HPDE6-E6E7 (cell line): ENCODE measurements around the gene TUBG1.
A peak's percentile ranks its signal among the peaks of the same experiment; 100 is the strongest.
"Not testable (repeated sequence)": the region's sequence is repeated elsewhere in the genome, so short reads cannot be mapped to it uniquely, and the experiment has no call there.

Source experiments
- DNase-seq: peaks from one replicate; pipeline ENCODE4 v3.0.0; 2011; ENCODE audit warnings: missing footprints; ENCODE audit errors: extremely low spot score

The TUBG1 gene

GRCh38 chr17:42579794-42580551, 29.5 kb upstream of the TUBG1 start:
- DNase-seq: no peak

- DNase-seq: no peak
These were observed 27.7 kb upstream of the TUBG1 start for GRCh38 chr17:42581744-42582270.

DNA sequence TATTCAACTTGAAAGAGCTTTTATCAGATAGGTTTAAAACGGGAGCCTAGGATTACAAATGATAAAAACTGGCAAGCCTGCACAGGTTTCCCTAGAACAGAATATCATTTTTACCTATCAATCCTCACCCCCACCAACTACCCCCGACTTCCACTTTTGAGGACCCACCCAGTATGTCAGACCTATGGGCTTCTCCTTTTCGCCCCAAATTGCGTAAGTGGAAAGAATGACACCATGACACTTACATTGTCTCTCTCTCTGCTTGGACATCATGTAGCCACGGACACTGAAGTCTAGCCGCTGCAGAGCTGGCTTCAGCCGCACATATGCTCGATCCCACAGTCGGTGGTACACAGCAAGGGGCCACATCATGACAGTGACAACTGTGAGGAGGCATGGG, 24.6 kb upstream of the TUBG1 start:
- no peak for DNase-seq

DNA sequence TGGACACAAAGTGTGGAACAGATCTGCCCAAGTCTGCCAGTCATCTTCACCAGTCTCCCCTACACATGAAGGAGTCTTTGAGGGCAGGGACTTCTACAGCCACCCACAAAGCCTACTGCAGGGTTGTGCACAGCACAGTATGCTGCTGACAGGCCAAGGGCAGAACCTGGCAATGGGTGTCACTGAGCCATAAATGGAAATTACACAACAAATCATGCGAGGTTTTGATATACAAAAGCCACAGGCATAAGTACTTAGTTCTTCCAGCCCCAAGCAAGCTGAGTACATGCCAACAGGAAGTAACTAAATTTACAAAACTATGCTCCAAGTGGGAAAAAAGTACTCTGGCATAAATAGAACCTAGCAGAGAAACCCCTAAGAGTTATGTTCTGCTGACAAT, 24.1 kb upstream of the TUBG1 start:
- no peak for DNase-seq

DNA sequence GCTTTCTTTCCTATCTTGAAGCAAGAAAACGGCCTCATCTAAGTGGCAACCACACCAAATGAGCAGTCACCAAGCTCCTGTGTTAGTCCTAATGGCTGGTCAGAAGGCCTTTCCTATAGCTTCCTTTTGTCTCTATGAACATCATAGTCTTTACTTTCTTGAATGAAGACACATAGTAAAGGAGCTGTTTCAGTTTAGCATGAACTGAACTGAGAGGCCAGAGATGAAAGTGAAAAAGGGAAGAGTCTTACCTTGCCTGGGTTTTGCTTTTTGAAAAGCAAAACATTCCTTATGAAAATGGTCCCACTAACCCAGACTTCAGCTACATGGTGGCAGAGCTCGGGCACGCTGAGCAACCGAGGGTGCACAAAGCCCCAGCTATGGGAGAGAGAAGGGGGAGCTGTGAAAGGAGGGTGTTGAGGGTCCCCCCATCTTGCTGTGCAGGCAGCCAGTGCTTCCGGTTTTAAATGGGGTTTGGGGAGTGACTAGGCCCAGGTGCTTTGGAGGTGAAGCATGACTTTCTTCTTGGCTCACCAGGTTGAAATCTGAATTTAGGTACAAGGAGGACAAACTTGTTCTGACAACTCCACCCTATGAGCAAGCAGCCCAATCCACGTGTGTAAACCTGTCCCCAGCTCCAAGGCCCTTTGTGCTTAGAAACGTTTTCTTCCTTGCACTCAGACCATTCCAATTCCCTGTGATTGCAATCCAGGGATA, 22.8 kb upstream of the TUBG1 start:
- peak; percentile 96 for DNase-seq

DNA sequence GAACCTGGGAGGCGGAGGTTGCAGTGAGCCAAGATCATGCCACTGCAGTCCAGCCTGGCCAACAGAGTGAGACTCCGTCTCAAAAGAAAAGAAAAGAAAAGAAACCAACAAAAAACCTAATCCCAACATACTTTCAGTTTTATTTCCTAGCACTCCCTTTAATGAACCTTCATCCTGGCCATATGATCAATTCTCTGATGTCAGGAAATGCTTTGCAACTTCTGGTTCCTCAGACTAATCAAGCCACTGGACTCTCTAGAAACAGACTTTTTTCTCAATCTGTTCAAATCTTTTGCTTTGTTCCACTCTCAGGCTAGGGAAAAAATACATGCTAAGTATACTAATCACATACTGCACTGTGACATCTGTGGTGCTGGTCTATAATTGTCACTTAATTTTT, 18.6 kb upstream of the TUBG1 start:
- DNase-seq: no peak

DNA sequence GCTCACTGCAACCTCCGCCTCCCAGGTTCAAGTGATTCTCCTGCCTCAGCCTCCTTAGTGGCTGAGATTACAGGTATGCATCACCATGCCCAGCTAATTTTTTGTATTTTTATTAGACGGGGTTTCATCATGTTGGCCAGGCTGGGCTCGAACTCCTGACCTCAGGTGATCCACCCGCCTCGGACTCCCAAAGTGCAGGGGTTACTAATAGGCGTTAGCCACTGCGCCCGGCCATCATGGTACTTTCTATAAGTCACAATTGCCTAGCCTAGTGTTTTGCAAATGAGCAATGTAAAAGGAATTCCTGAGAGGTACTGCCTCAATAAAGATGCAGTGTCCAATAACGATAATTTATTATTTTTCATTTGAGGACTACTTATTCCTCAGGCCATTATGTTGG, 18.1 kb upstream of the TUBG1 start:
- no peak for DNase-seq

DNA sequence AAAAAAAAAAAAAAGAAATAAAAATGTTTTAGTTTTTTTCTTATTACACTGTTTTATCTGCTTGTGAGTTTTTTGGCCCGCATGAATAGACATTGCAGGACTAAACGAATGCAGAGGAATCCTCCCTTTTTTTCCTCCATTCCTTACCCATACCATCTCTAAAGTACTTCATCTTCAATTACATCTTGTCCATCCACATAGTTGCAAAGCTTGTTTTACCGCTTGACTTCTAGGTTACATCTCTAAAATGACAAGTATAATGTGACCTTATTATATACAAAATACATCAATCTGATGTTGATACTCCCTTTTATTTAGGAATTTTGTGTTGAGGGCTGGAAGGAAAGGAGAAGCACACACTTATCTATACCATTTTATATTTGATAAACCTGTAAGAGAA, 13.1 kb upstream of the TUBG1 start:
- DNase-seq: no peak

- DNase-seq: no peak
These were observed 10.6 kb upstream of the TUBG1 start for GRCh38 chr17:42598905-42599304.

DNA sequence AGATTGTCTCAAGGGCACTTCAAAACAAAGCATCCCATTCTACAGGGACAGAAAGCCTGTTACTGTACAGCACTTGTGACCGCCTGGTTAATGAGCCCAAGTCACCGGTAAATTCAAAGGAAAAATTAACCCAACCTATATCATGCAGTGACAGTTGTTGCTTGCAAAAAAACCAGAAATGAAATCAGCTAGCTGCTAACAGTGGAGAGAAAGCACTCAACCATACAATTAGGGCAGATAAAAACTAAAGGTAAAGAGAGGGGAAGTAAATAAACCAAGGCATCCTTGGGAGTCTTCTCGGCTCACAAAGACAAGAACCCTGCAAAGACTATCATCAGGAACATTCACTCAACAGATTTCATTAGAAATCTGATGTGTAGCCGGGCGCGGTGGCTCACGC, 6.2 kb upstream of the TUBG1 start:
- no peak for DNase-seq

DNA sequence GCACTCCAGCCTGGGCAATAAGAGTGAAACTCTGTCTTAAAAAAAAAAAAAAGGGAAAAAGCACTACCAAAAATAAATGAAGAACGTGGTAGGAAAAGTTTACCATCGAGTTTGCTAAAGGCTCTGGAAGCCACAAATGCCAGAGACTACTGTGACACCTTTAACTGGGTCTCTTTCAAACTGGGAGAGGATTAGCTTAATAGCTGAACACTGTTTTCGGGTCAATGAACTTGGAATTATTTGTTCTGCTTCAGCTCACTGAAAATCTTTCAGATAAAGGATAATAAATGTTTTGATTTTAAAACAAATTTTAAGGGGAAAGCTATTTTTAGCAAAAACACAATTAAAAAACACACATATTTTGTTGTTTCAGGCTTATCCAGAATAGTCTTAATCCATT, 1.7 kb upstream of the TUBG1 start:
- DNase-seq: no peak

DNA sequence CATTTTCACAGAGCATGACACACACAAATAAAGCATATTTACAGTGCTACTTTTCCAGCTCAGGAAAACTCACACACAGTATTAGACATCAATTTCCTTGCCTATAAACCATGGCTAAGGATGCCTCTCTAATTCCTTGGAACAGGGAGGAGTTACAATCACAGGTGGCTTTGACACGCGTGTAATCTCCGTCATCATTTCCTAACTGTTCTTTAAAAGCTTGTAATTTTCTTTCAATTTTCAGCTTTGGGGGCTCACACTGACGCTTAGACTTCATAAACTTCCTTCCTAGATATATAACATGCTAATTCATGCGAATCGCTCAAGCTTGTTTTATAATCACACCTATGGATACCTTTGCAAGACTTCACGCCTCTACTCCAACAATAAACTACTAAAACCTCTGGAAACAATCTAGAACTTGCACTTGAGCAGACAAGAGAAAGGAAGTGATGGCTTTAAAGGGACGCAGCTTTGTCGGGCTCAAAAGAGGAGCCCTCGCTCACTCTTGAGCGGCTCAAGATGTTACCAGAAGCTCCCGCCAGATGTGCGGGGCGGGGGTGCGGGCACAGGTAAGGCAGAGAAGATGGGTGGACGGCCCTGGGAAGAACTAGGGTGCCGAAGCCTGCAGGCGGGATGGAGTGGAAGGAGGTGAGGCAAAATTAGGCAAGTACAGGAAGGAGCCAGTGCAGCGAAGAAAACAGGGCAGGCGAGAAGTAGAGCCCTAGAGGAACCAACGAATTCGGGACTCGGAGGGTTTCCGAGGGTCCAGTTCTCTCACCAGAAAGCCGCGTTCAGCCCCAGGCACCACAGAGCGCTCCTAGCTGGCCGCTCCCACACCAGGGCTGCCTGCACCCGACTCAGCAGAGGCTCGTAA, 940 bp upstream of the TUBG1 start:
- DNase-seq: peak; percentile 76

DNA sequence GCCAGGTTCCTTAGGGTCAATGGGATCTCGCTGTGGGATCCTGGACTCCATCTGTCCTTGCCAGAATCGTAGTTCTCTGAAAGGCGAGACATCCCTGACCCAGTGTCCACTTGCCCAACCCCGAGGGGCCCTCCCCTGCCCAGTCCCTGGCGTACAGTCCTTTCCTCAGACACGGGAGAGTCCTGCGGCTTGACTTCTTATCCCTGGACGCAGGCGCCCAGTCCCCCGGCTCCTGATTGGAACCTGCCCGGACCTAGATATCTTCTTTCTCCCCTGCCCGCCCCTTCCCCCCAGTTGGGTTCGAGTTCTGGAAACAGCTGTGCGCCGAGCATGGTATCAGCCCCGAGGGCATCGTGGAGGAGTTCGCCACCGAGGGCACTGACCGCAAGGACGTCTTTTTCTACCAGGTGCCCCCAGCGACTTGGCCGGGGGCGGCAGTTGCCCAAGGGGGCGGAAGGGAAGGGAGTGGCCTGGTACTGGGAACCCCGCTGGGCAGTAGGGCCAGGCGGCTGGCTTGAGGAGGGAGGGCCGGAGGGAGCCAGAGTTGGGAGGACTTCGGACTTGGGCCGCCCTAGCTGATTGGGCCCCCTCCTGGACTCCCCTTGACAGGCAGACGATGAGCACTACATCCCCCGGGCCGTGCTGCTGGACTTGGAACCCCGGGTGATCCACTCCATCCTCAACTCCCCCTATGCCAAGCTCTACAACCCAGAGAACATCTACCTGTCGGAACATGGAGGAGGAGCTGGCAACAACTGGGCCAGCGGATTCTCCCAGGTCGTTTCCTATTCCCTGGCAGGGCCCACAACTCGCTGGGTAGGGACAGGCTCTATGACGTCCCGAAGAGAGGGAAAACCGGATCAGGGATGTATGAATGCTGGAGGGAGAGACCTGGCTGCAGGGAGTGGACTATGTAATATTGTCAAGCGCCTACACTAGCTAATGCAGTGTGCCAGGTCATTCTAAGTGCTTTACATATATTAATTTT, 625 bp downstream of the TUBG1 start:
- DNase-seq: not testable (repeated sequence)

DNA sequence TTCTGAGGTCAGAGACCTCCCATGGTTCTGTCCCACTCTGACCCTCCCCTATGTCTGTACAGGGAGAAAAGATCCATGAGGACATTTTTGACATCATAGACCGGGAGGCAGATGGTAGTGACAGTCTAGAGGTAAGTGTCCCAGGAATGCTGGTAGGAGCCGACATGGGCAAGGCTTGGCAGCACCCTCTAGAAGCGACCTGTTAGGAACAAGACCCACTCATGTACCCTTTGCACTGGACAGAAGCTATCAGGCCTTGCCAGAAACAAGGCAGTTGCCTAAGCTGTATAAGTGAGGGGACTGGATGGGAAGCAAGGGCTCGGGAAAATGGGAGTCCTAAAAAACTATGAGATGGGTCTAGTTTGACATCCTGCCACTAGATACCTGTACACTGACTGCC, 2.5 kb downstream of the TUBG1 start:
- no peak for DNase-seq

- DNase-seq: no peak
These were observed 4.3 kb downstream of the TUBG1 start for GRCh38 chr17:42613699-42614295.

DNA sequence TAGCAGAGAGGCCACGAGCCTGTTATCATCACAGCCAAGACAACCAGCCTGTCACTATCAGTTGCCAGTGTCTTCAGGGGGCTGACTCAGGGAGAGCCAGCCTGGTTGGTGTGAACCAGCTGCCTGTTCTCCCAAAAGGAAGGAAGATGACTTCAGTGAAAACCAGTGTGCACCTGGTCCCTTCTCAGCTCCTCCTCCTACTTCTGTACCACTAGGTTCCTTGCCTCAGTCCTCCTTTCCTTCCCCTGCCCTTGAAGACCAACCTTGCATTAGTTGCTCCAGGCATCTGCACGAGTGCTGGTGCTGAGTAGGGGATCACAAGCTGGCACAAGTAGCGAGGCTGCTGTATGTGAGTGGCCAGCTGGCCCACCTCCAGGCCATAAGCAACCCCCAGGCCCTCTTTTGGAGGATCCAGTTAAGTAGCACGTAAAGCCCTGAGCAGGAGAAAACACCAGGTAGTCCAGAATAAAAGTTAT, 8.5 kb downstream of the TUBG1 start:
- DNase-seq: no peak

DNA sequence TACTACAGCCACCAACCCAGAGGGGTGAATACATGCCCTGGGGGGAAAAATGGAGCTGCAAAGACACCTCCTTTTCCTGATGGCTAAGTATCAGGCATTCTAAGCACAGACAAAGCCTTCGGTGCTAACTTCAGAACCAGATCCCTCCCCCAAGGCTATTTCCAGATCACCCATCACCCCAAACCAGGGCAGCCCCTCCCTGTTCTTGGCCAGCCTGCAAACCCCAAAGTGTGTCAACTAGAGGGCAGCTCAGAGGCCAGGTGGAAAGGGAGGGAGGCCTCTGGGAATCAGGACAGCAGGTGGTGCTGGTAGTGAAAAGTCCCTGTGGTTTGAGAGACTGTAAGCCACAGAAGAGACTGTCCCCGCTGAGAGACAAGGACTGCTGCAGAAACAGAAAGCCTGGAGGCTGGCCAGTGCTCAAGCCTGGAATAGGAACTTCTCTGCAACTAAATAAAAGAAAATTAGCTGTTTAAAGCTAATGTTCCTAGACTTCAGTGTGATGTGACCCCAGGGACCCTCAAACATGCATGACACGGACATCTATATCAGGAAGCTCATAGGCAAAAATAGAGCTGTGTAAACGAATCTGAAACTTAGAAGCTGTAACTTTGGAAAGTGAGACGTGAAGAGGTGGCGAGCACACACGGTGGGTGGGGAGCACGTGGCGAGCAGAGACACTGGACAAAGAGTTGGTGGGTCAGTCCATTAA, 9.1 kb downstream of the TUBG1 start:
- peak; percentile 64 for DNase-seq

GRCh38 chr17:42621987-42622386, 12.5 kb downstream of the TUBG1 start:
- not testable (repeated sequence) for DNase-seq

DNA sequence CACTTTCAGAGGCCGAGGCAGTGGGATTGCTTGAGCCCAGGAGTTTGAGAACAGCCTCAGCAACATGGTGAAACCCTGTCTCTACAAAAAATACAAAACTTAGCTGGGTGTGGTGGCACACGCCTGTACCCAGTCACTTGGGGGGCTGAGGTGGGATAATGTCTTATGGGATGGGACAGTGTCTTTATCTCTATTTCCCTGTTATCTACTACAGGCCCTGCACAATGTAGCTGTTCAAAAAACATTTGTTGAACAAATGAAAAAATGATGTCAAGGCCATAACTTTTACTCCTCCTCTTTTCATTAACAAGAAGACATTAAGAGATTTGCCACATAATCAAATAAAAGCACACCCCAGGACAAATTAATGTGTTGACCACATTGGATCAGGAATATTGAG, 13.8 kb downstream of the TUBG1 start:
- DNase-seq: no peak
